Naive thymus-derived CD4-positive, alpha-beta T cell (primary cell): ENCODE results near the gene GPD1. TPM values are rescaled to one million over a fixed set of nuclear protein-coding genes. Genes with fewer than 3 reads are reported as not detected.
A peak's percentile ranks its signal among the peaks of the same experiment; 100 is the strongest.

Experiments
- ATAC-seq: fragments of 150-1000 bp; cut with Tn5 transposase; 2 replicates; pipeline ENCODE4 v1.10.0; 2021; ENCODE audit warnings: mild to moderate bottlenecking, moderate library complexity
- CTCF ChIA-PET: fragments of 350-600 bp; sonication (Branson Sonifier 250); formaldehyde crosslinking; loops from one replicate; lab custom pipeline; 2021; ENCODE audit warnings: antibody characterized with exemption; lab: Charles Lee
- POLR2A ChIA-PET: fragments of 350-600 bp; sonication (Branson Sonifier 250); formaldehyde crosslinking; loops from one replicate; lab custom pipeline; 2021; ENCODE audit warnings: antibody characterized with exemption, inconsistent platforms; lab: Charles Lee
- DNase-seq, 9 donors: peaks; one replicate each; pipeline versions ENCODE4 v3.0.0 to v3.0.0-alpha.2; 2020 to 2022; ENCODE audit warnings: mixed read lengths in 1 of 9
- H3K27ac ChIP-seq: one replicate; pipeline ENCODE4 v1.7.0; 2013; ENCODE audit warnings: mild to moderate bottlenecking, low read depth, low read length, moderate library complexity
- H3K27me3 ChIP-seq, 2 donors: one replicate each; pipeline ENCODE4 v1.7.0; 2013; ENCODE audit warnings: low read length in 2 of 2, mild to moderate bottlenecking in 2 of 2, moderate library complexity in 2 of 2; ENCODE audit not compliant: control insufficient read depth in 2 of 2, insufficient read depth in 2 of 2
- H3K36me3 ChIP-seq, 3 experiments: 1 replicate in 2 of 3; 2 replicates in 1 of 3; pipeline ENCODE4 v1.7.0; 2013; ENCODE audit warnings: low read length in 3 of 3, mild to moderate bottlenecking in 3 of 3, moderate library complexity in 1 of 3; ENCODE audit not compliant: insufficient read depth in 3 of 3, control insufficient read depth in 2 of 3
- H3K4me1 ChIP-seq, 2 donors: one replicate each; pipeline ENCODE4 v1.7.0; 2013; ENCODE audit warnings: low read length in 2 of 2, mild to moderate bottlenecking in 2 of 2, moderate library complexity in 1 of 2; ENCODE audit not compliant: control insufficient read depth in 2 of 2, insufficient read depth in 2 of 2
- H3K4me3 ChIP-seq: 2 replicates; pipeline ENCODE4 v1.7.0; 2013; ENCODE audit warnings: mild to moderate bottlenecking, low read length
- H3K9me3 ChIP-seq, 3 experiments: 1 replicate in 2 of 3; 2 replicates in 1 of 3; pipeline ENCODE4 v1.7.0; 2013; ENCODE audit warnings: low read length in 3 of 3; ENCODE audit not compliant: control insufficient read depth in 2 of 3
- H3K27ac Mint-ChIP-seq, 9 donors: one replicate each; pipeline ENCODE4 v1.8.0; 2020 to 2022; ENCODE audit warnings: mixed read lengths in 9 of 9, mild to moderate bottlenecking in 8 of 9, moderate library complexity in 5 of 9, inconsistent platforms in 2 of 9
- H3K27me3 Mint-ChIP-seq, 5 donors: one replicate each; pipeline ENCODE4 v1.8.0; 2021 to 2022; ENCODE audit warnings: mixed read lengths in 5 of 5, mild to moderate bottlenecking in 1 of 5
- H3K36me3 Mint-ChIP-seq, 5 donors: one replicate each; pipeline ENCODE4 v1.8.0; 2020 to 2022; ENCODE audit warnings: mixed read lengths in 5 of 5, mild to moderate bottlenecking in 3 of 5, inconsistent platforms in 1 of 5
- H3K4me1 Mint-ChIP-seq, 7 donors: one replicate each; pipeline ENCODE4 v1.8.0; 2020 to 2022; ENCODE audit warnings: mixed read lengths in 7 of 7, mild to moderate bottlenecking in 3 of 7, inconsistent platforms in 1 of 7
- H3K4me3 Mint-ChIP-seq, 10 donors: one replicate each; pipeline ENCODE4 v1.8.0; 2020 to 2022; ENCODE audit warnings: mild to moderate bottlenecking in 10 of 10, mixed read lengths in 10 of 10, moderate library complexity in 6 of 10, inconsistent platforms in 2 of 10
- H3K9me3 Mint-ChIP-seq, 11 donors: one replicate each; pipeline ENCODE4 v1.8.0; 2020 to 2022; ENCODE audit warnings: mixed read lengths in 11 of 11, mild to moderate bottlenecking in 4 of 11, inconsistent platforms in 1 of 11, moderate library complexity in 1 of 11
- intact Hi-C, 2 donors: fragments of 100-400 bp; cut with micrococcal nuclease; formaldehyde crosslinking; loops; one replicate each; pipeline ENCODE4 v1.15.1; 2023
- polyA plus RNA-seq, 2 donors: library from polyadenylated mRNA; unstranded; fragments of 300-500 nt; fragmentation: Illumina TruSeq; gene quantifications; one replicate each; pipeline ENCODE4 v1.2.3, GENCODE V29; 2021
- total RNA-seq, 6 experiments: library from RNA in 5 of 6; stranded (reverse) in 5 of 6; gene quantifications; 1 replicate in 5 of 6; 2 replicates in 1 of 6; pipeline ENCODE4 v1.2.3 and lab custom pipeline; 2021 to 2026

GPD1 gene
- total and polyA plus RNA-seq, 7 experiments from 2014 or later: 0.50 to 1.5 (median 0.60) TPM; not detected in 2

DNA sequence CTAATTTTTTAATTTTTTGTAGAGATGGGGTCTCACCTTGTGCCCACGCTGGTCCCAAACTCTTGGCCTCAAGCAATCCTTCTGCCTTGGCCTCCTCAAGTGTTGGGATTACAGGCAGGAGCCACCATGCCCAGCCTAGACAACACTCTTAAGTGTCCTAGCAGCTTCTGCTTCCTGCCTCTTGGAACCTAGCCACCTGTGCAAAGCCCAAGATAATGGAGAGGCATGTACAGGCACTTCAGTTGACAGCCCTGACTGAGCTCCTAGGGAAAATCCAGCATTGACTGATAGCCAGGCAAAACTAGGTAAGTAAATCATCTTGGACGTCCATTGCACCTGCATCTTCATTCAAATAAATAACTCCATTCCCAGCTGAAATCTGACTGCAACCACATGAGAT, 23.7 kb downstream of the GPD1 start:
- Mint-ChIP-seq H3K27ac (peak overlapping the region in 4 of 9 donors; percentile 15 to 64 (median 46)), H3K36me3 (peaks cover 7 to 41% (median 25%) of the 10 kb centered on the region in 5 donors), H3K4me3 (no peak overlapping the region), H3K27me3 (no peaks in the 10 kb centered on the region), H3K4me1 (peaks cover 18 to 39% (median 30%) of the 10 kb centered on the region in 7 donors), H3K9me3 (no peaks in the 10 kb centered on the region)
- POLR2A ChIA-PET: interaction anchor here (1.4 to 5.8 kb wide), 2 partner anchors 12 to 15 kb away, joined by 3 to 36 read pairs; partner anchors contain the start of gene COX14
- ATAC-seq: no peak
- DNase-seq: no peak
- intact Hi-C loops: no loop called here
- H3K4me1 ChIP-seq: peaks cover 5 to 7% of the 10 kb centered on the region in 2 donors
- H3K36me3 ChIP-seq: peaks cover 10 to 64% (median 13%) of the 10 kb centered on the region in 3 experiments
- CTCF ChIA-PET: no interaction called here
- no peak overlapping the region for H3K27ac ChIP-seq
- no peaks in the 10 kb centered on the region for H3K9me3 ChIP-seq
- H3K4me3 ChIP-seq: no peak overlapping the region
- H3K27me3 ChIP-seq: no peaks in the 10 kb centered on the region

DNA sequence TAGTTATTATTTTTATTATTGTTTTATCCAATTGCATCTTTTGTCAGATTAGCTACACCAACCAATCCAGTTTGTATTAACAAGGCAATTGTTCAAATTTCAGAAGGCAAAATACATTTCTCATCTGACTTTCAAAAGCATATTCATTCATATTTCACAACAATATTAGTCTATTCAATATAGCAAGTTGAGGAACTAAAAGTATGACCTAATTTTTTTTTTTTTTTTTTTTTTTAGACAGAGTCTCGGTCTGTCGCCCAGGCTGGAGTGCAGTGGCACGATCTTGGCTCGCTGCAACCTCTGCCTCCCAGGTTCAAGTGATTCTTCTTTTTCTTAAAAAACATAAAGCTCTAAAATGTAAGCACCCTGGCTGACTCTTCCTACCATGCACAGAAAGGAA, 25.5 kb downstream of the GPD1 start:
- ATAC-seq: no peak
- Mint-ChIP-seq H3K27me3 (no peaks in the 10 kb centered on the region), H3K27ac (peak overlapping the region in 3 of 9 donors; percentile 1 to 41 (median 18)), H3K36me3 (peaks cover 8 to 39% (median 17%) of the 10 kb centered on the region in 5 donors), H3K4me1 (peaks cover 18 to 37% (median 28%) of the 10 kb centered on the region in 7 donors), H3K4me3 (no peak overlapping the region), H3K9me3 (no peaks in the 10 kb centered on the region)
- Histone ChIP-seq H3K4me1 (peaks cover 5 to 7% of the 10 kb centered on the region in 2 donors), H3K36me3 (peaks cover 15 to 65% (median 18%) of the 10 kb centered on the region in 3 experiments), H3K9me3 (no peaks in the 10 kb centered on the region), H3K4me3 (no peak overlapping the region), H3K27ac (no peak overlapping the region), H3K27me3 (no peaks in the 10 kb centered on the region)
- intact Hi-C loops: no loop called here
- DNase-seq: no peak
- ChIA-PET POLR2A (interaction anchor here (0.6 to 5.8 kb wide), 4 partner anchors 9 to 947 kb away, joined by 3 to 36 read pairs (median 4); partner anchors contain the start of gene COX14), CTCF (interaction anchor here (0.7 to 4.4 kb wide), 5 partner anchors 17 to 59 kb away, joined by 3 to 32 read pairs (median 5); partner anchors contain the start of gene COX14)

DNA sequence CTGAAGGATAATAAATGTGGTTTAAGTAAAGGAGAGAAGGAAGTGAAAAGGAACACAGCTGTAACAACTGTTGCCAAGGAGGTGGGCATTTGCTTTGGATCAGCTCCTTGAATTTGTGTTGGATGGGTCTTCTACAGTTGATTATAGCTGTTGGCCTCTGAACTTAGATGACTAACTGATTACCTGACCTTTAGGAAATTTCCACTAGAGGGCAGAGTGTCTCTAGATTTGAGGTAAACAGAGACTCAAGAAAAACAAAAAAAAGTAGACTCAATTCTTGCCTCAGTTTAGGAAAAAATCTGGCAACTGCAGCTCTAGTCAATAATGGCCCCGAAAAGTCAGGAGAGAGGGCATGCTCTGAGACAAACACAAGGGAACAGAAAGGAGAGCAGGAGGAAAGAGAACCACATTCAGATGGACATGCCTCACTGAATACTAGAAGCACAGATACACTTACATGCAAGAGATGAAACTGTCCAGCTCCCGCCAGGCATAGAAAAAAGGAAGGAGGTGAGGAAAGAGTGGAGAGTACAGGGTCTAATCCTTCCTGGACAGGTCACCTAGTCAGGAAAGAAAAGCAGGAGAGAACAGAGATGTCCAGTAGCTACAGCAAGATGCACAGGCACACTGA, 28.8 kb downstream of the GPD1 start:
- Histone ChIP-seq H3K27ac (no peak overlapping the region), H3K36me3 (peaks cover 15 to 73% (median 25%) of the 10 kb centered on the region in 3 experiments), H3K4me1 (no peaks in the 10 kb centered on the region), H3K9me3 (no peaks in the 10 kb centered on the region), H3K4me3 (no peak overlapping the region), H3K27me3 (no peaks in the 10 kb centered on the region)
- peak; percentile 61 for ATAC-seq
- DNase-seq: peak in 7 of 9 donors; percentile 29 to 62 (median 49)
- Mint-ChIP-seq H3K36me3 (peaks cover 7 to 40% (median 23%) of the 10 kb centered on the region in 5 donors), H3K9me3 (no peaks in the 10 kb centered on the region), H3K4me3 (no peak overlapping the region), H3K27me3 (no peaks in the 10 kb centered on the region), H3K27ac (peak overlapping the region in 8 of 9 donors; percentile 2 to 79 (median 36)), H3K4me1 (peaks cover 9 to 19% (median 14%) of the 10 kb centered on the region in 7 donors)
- CTCF ChIA-PET: interaction anchor here (0.6 to 4.4 kb wide), 22 partner anchors 10 to 669 kb away, joined by 3 to 32 read pairs (median 4); partner anchors contain the start of genes CERS5, COX14 and SMARCD1
- intact Hi-C loops: loop anchor here (1.0 to 5.0 kb wide), 6 partner anchors 20 to 182 kb away; partner anchors contain the start of genes CERS5 (in 2 of the 2) and COX14 (in 2 of the 2)
- POLR2A ChIA-PET: interaction anchor here (1.0 to 5.8 kb wide), 2 partner anchors 16 to 20 kb away, joined by 4 to 36 read pairs; partner anchors contain the start of gene COX14

DNA sequence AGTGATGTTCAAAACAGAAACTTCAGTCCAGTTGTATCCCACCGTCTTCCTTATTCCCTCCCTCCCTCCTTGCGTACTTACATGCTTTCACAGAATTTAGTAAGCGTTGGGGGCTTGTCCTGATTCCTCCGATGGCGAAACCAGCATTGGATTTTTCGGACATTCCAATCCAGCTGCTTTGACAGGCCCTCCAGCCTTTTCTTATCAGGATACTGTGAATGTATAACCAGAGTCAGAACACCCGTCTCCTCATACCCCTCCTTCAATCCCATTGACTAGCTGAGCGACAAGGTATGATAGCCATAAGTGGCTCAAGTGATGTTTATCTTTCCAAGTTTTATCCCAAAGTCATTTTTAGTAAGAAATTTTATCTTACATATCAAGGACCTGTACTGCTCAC, 39.2 kb downstream of the GPD1 start:
- H3K4me1 Mint-ChIP-seq: peaks cover 0 to 8% (median 4%) of the 10 kb centered on the region in 7 donors
- CTCF ChIA-PET: interaction anchor here (1.0 to 1.5 kb wide), 2 partner anchors 10 to 19 kb away, joined by 3 to 4 read pairs; no protein-coding TSS in a partner anchor
- Histone ChIP-seq H3K27me3 (no peaks in the 10 kb centered on the region), H3K9me3 (no peaks in the 10 kb centered on the region), H3K27ac (no peak overlapping the region), H3K4me3 (no peak overlapping the region), H3K4me1 (no peaks in the 10 kb centered on the region), H3K36me3 (peaks cover 0 to 40% (median 3%) of the 10 kb centered on the region in 3 experiments)
- H3K36me3 Mint-ChIP-seq: peaks cover 0 to 12% (median 4%) of the 10 kb centered on the region in 5 donors
- POLR2A ChIA-PET: interaction anchor here (1.2 to 1.3 kb wide), 2 partner anchors 13 to 31 kb away, joined by 4 to 7 read pairs; partner anchors contain the start of gene COX14
- no peak for DNase-seq
- no peaks in the 10 kb centered on the region for H3K9me3 Mint-ChIP-seq
- ATAC-seq: no peak
- no peak overlapping the region for H3K27ac Mint-ChIP-seq
- H3K27me3 Mint-ChIP-seq: no peaks in the 10 kb centered on the region
- intact Hi-C loops: no loop called here
- H3K4me3 Mint-ChIP-seq: no peak overlapping the region

DNA sequence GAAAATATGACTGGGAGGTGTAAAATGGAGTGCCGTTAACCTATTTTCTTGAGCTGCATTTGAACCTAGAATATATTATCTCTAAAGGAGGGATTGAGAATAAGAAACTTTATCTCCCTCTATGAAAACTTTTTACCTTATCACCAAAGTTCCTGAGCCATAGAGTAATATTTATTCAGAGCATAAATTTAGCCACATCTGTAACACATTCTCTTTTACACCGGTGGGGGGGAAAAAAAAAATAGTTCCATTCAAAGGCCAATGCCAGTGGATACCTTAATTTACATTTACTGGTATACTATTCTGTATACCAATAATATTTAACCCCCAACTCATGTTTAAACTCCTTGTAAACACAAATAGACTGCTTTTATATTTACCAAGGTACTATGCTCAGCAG, 41.6 kb downstream of the GPD1 start:
- no peaks in the 10 kb centered on the region for H3K4me1 ChIP-seq
- ATAC-seq (no peak), DNase-seq (no peak)
- Mint-ChIP-seq H3K4me1 (peaks cover 0 to 18% (median 13%) of the 10 kb centered on the region in 7 donors), H3K27ac (no peak overlapping the region), H3K4me3 (no peak overlapping the region), H3K9me3 (no peaks in the 10 kb centered on the region), H3K27me3 (no peaks in the 10 kb centered on the region), H3K36me3 (peaks cover 0 to 12% (median 4%) of the 10 kb centered on the region in 5 donors)
- CTCF ChIA-PET: interaction anchor here (0.6 kb wide), 1 partner anchor 12 kb away, joined by 3 read pairs; no protein-coding TSS in a partner anchor
- H3K36me3 ChIP-seq: peaks cover 0 to 30% (median 0%) of the 10 kb centered on the region in 3 experiments
- H3K9me3 ChIP-seq: no peaks in the 10 kb centered on the region
- H3K4me3 ChIP-seq: no peak overlapping the region
- POLR2A ChIA-PET: interaction anchor here (1.0 to 1.7 kb wide), 2 partner anchors 18 to 21 kb away, joined by 3 to 5 read pairs; partner anchors contain the start of gene CERS5
- intact Hi-C loops: no loop called here
- H3K27me3 ChIP-seq: no peaks in the 10 kb centered on the region
- H3K27ac ChIP-seq: no peak overlapping the region

DNA sequence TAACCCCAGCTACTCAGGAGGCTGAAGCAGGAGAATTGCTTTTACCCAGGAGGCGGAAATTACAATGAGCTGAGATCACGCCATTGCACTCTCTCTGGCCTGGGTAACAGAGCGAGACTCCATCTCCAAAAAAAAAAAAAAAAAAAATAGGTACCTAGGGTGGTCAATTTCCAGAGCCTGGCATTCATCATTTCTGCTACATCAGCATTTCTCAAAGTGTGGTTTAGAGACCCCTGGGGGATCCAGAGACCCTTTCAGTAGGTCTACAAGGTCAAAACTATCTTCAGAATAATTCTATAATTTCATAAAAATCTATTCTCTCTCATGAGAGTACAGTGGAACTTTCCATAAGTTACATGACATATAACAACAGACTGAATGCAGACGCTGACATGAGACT, 43.5 kb downstream of the GPD1 start:
- Mint-ChIP-seq H3K27me3 (no peaks in the 10 kb centered on the region), H3K9me3 (no peaks in the 10 kb centered on the region), H3K36me3 (peaks cover 0 to 4% (median 0%) of the 10 kb centered on the region in 5 donors), H3K4me1 (peaks cover 3 to 30% (median 22%) of the 10 kb centered on the region in 7 donors), H3K27ac (no peak overlapping the region), H3K4me3 (no peak overlapping the region)
- H3K9me3 ChIP-seq: no peaks in the 10 kb centered on the region
- H3K4me3 ChIP-seq: no peak overlapping the region
- intact Hi-C loops: no loop called here
- no peak for ATAC-seq
- CTCF ChIA-PET: interaction anchor here (0.6 kb wide), 1 partner anchor 36 kb away, joined by 3 read pairs; no protein-coding TSS in a partner anchor
- POLR2A ChIA-PET: no interaction called here
- H3K4me1 ChIP-seq: no peaks in the 10 kb centered on the region
- peaks cover 0 to 16% (median 0%) of the 10 kb centered on the region in 3 experiments for H3K36me3 ChIP-seq
- H3K27me3 ChIP-seq: no peaks in the 10 kb centered on the region
- DNase-seq: no peak
- no peak overlapping the region for H3K27ac ChIP-seq
